Measurements from ENCODE around the gene TMEM184C. TPM values are rescaled to one million over a fixed set of nuclear protein-coding genes. Genes with fewer than 3 reads are reported as not detected.

TMEM184C gene
- total and polyA plus RNA-seq, 2 donors (not counting 1 experiment from before 2014, with no cell fraction given) = 30.6 to 34.3 TPM

DNA sequence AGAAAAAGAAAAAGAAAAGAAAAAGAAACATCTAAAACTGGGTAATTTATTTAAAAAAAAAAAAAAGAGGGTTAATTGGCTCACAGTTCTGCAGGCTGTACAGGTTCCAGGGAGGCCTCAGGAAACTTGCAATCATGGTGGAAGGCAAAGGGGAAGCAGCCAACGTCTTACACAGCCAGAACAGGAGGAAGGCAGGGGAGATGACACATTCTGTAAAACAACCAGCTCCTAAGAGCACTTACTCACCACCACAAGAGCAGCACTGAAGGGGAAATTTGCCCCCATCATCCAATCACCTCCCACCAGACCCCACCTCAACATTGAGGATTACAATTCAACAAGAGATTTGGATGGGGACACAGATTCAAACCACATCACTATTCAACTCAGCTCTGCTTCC is 36.8 kb upstream of the TMEM184C start:
- no peak for TF ChIP-seq EZH2 (IDR thresholded peaks at IDR 0.05; ENCODE audit: low read length, missing control alignments)
- TF ChIP-seq, protein P1, sequence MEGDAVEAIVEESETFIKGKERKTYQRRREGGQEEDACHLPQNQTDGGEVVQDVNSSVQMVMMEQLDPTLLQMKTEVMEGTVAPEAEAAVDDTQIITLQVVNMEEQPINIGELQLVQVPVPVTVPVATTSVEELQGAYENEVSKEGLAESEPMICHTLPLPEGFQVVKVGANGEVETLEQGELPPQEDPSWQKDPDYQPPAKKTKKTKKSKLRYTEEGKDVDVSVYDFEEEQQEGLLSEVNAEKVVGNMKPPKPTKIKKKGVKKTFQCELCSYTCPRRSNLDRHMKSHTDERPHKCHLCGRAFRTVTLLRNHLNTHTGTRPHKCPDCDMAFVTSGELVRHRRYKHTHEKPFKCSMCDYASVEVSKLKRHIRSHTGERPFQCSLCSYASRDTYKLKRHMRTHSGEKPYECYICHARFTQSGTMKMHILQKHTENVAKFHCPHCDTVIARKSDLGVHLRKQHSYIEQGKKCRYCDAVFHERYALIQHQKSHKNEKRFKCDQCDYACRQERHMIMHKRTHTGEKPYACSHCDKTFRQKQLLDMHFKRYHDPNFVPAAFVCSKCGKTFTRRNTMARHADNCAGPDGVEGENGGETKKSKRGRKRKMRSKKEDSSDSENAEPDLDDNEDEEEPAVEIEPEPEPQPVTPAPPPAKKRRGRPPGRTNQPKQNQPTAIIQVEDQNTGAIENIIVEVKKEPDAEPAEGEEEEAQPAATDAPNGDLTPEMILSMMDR (conservative IDR thresholded peaks at IDR 0.05 in 1 of 2, IDR thresholded peaks at IDR 0.05 in 1 of 2; ENCODE audit: low read depth in 1 of 2, low read length in 2 of 2) = no peak
- H3K4me2 ChIP-seq (ENCODE audit: extremely low read depth, insufficient read depth, low read length) = no peak overlapping the region
- H3K9ac ChIP-seq (ENCODE audit: insufficient read depth, low read length) = no peak overlapping the region
- peaks cover 4% of the 10 kb centered on the region for H3K4me1 ChIP-seq (ENCODE audit: control insufficient read depth, extremely low read depth, insufficient read depth, low read length)
- no peaks in the 10 kb centered on the region for H3K27me3 ChIP-seq (ENCODE audit: control insufficient read depth, insufficient read depth, low read length)
- no peak overlapping the region for H3K4me3 ChIP-seq (replicated peaks in 1 of 4; ENCODE audit: control extremely low read depth in 1 of 4, insufficient read depth in 1 of 4, low read depth in 3 of 4, low read length in 4 of 4)
- no peaks in the 10 kb centered on the region for H3K9me3 ChIP-seq (ENCODE audit: control insufficient read depth, insufficient read depth, low read depth, low read length)
- no peak overlapping the region for H2AFZ ChIP-seq (ENCODE audit: low read length)
- H3K79me2 ChIP-seq (ENCODE audit: control insufficient read depth, insufficient read depth, low read length) = no peaks in the 10 kb centered on the region
- no peaks in the 10 kb centered on the region for H4K20me1 ChIP-seq (ENCODE audit: control insufficient read depth, extremely low read depth, insufficient read depth, low read length)
- peak in 1 of 2 donors; percentile 69 for DNase-seq (ENCODE audit: low read depth in 2 of 2)
- H3K27ac ChIP-seq (ENCODE audit: insufficient read depth, low read length) = no peak overlapping the region
- no peaks in the 10 kb centered on the region for H3K36me3 ChIP-seq (ENCODE audit: control insufficient read depth, insufficient read depth, low read length)

DNA sequence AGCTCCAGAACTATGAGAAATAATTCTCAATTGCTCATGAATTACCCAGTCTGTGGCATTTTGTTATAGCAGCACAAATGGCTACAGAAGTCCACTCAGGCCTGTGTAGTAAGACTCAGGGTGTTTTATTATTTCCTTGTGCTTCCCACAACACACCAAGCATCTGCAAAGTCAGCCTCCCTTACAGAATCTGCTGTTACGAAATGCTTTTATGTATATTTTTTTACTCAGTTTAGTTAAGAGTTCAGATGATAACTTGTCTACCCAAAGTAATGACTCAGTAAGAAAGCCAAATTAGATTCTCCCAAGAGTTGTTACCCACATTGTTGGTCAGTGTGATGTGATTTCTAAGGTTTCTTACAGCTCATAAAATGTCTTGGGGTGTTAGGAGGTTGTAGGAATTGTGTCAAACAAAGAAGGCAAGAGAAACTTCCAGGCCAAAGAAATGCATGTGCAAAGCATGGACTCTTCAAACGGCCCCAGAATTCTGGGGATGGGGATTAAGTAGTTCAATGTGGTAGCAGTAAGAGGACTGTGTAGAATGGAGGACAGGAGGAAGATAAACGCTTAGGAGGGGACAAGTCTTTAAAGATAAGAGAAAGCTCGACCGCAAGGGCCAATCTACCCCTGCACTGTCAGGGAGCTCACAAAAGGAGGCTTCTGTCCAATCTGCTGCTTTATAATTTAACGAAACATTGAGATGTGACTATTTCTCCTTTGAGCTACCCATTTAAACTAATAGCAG is 35.4 kb upstream of the TMEM184C start:
- Histone ChIP-seq H3K36me3 (ENCODE audit: control insufficient read depth, insufficient read depth, low read length) (no peaks in the 10 kb centered on the region), H3K9me3 (ENCODE audit: control insufficient read depth, insufficient read depth, low read depth, low read length) (no peaks in the 10 kb centered on the region), H3K4me3 (replicated peaks in 1 of 4; ENCODE audit: control extremely low read depth in 1 of 4, insufficient read depth in 1 of 4, low read depth in 3 of 4, low read length in 4 of 4) (no peak overlapping the region), H3K4me1 (ENCODE audit: control insufficient read depth, extremely low read depth, insufficient read depth, low read length) (peaks cover 4% of the 10 kb centered on the region), H3K79me2 (ENCODE audit: control insufficient read depth, insufficient read depth, low read length) (no peaks in the 10 kb centered on the region), H4K20me1 (ENCODE audit: control insufficient read depth, extremely low read depth, insufficient read depth, low read length) (no peaks in the 10 kb centered on the region), H3K27ac (ENCODE audit: insufficient read depth, low read length) (no peak overlapping the region), H3K9ac (ENCODE audit: insufficient read depth, low read length) (no peak overlapping the region), H3K27me3 (ENCODE audit: control insufficient read depth, insufficient read depth, low read length) (no peaks in the 10 kb centered on the region), H2AFZ (ENCODE audit: low read length) (no peak overlapping the region), H3K4me2 (ENCODE audit: extremely low read depth, insufficient read depth, low read length) (no peak overlapping the region)
- TF ChIP-seq, protein P1 (conservative IDR thresholded peaks at IDR 0.05 in 1 of 2, IDR thresholded peaks at IDR 0.05 in 1 of 2; ENCODE audit: low read depth in 1 of 2, low read length in 2 of 2) = no peak
- no peak for TF ChIP-seq EZH2 (IDR thresholded peaks at IDR 0.05; ENCODE audit: low read length, missing control alignments)
- DNase-seq (ENCODE audit: low read depth in 2 of 2) = peak; percentile 70 to 89

DNA sequence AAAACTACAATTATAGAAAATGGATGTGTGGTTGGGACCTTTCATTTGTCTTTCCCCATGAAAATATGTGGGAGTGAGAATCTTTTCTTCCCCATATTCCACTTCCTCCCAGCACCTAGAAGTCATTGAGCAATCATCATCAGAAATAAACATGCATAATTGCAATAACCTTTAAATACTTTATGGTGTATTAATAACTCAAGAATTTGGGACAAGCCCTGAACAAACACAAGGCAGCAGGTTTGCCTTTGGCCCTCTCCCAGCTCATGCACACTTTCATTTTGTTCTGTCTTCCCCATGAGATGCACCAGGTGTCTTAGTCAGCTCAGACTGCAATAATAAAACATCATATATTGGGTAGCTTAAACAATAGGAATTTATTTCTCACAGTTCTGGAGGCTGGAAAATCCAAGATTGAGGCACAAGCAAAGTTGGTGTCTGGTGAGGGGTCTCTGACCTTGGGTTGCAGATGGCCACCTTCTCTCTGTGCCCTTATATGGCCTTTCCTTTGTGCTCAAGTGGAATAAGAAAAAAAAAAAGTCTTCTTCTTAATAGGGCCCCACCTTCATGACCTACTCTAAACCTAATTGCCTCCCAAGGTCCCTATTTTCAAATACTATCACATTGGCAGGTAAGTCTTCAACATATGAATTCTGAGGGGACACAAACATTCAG is 34.7 kb upstream of the TMEM184C start:
- no peak overlapping the region for H3K4me3 ChIP-seq (replicated peaks in 1 of 4; ENCODE audit: control extremely low read depth in 1 of 4, insufficient read depth in 1 of 4, low read depth in 3 of 4, low read length in 4 of 4)
- no peaks in the 10 kb centered on the region for H4K20me1 ChIP-seq (ENCODE audit: control insufficient read depth, extremely low read depth, insufficient read depth, low read length)
- H3K27me3 ChIP-seq (ENCODE audit: control insufficient read depth, insufficient read depth, low read length) = no peaks in the 10 kb centered on the region
- TF ChIP-seq EZH2 (IDR thresholded peaks at IDR 0.05; ENCODE audit: low read length, missing control alignments) = no peak
- TF ChIP-seq, protein P1 (conservative IDR thresholded peaks at IDR 0.05 in 1 of 2, IDR thresholded peaks at IDR 0.05 in 1 of 2; ENCODE audit: low read depth in 1 of 2, low read length in 2 of 2) = no peak
- no peak overlapping the region for H3K27ac ChIP-seq (ENCODE audit: insufficient read depth, low read length)
- no peak overlapping the region for H2AFZ ChIP-seq (ENCODE audit: low read length)
- H3K4me1 ChIP-seq (ENCODE audit: control insufficient read depth, extremely low read depth, insufficient read depth, low read length) = peaks cover 4% of the 10 kb centered on the region
- no peak overlapping the region for H3K9ac ChIP-seq (ENCODE audit: insufficient read depth, low read length)
- no peaks in the 10 kb centered on the region for H3K36me3 ChIP-seq (ENCODE audit: control insufficient read depth, insufficient read depth, low read length)
- no peak overlapping the region for H3K4me2 ChIP-seq (ENCODE audit: extremely low read depth, insufficient read depth, low read length)
- peak; percentile 47 to 80 for DNase-seq (ENCODE audit: low read depth in 2 of 2)
- H3K9me3 ChIP-seq (ENCODE audit: control insufficient read depth, insufficient read depth, low read depth, low read length) = no peaks in the 10 kb centered on the region
- H3K79me2 ChIP-seq (ENCODE audit: control insufficient read depth, insufficient read depth, low read length) = no peaks in the 10 kb centered on the region
